Stimulated activated CD4-positive, alpha-beta T cell treated with anti-CD3 and anti-CD28 coated beads, TNF-alpha, amount 100 ng/mL, for 24 hours (primary cell): ENCODE measurements around the gene NT5C1B.

Experiments used
- DNase-seq, 3 experiments: peaks; one replicate each; pipeline ENCODE4 v3.0.0-alpha.2; 2020; ENCODE audit warnings: low read depth in 3 of 3

NT5C1B gene

GRCh38 chr2:18514526-18515461 lies 74.6 kb downstream of the NT5C1B start:
- DNase-seq, result no peak
